ENCODE data around the gene LRP1B.

LRP1B gene

GRCh38 chr2:141710589-141711239 lies 420.1 kb downstream of the LRP1B start:
- peaks cover 13% of the 10 kb centered on the region for H3K4me1 ChIP-seq (ENCODE audit: insufficient read depth, low read length)
- H3K27ac ChIP-seq (ENCODE audit: low read length), result no peak overlapping the region
- no peaks in the 10 kb centered on the region for H3K36me3 ChIP-seq (ENCODE audit: insufficient read depth, low read length)
- H3K9ac ChIP-seq (ENCODE audit: low read depth, low read length), result no peak overlapping the region
- H3K27me3 ChIP-seq (ENCODE audit: insufficient read depth, low read length, poor library complexity), result no peaks in the 10 kb centered on the region
- H4K20me1 ChIP-seq (ENCODE audit: insufficient read depth, low read length), result no peaks in the 10 kb centered on the region
- no peaks in the 10 kb centered on the region for H3K79me2 ChIP-seq (ENCODE audit: insufficient read depth, low read length)
- no peak overlapping the region for H3K4me2 ChIP-seq (ENCODE audit: insufficient read depth, low read length)
- H2AFZ ChIP-seq (ENCODE audit: low read depth, low read length), result no peak overlapping the region
- H3K9me3 ChIP-seq (ENCODE audit: insufficient read depth, low read length, severe bottlenecking), result no peaks in the 10 kb centered on the region
- TF ChIP-seq CTCF (IDR thresholded peaks at IDR 0.05; ENCODE audit: borderline replicate concordance, extremely low read depth, low read length, poor library complexity, severe bottlenecking) (no peak), EZH2 (IDR thresholded peaks at IDR 0.05; ENCODE audit: borderline replicate concordance, low read depth, low read length, severe bottlenecking) (no peak)
- ATAC-seq (ENCODE audit: insufficient read depth, low read depth) (no peak), DNase-seq (no peak)
- H3K4me3 ChIP-seq (ENCODE audit: low read depth in 1 of 2, low read length in 2 of 2), result no peak overlapping the region

- ATAC-seq (ENCODE audit: insufficient read depth, low read depth), result no peak
- H3K4me2 ChIP-seq (ENCODE audit: insufficient read depth, low read length), result no peak overlapping the region
- no peaks in the 10 kb centered on the region for H4K20me1 ChIP-seq (ENCODE audit: insufficient read depth, low read length)
- no peaks in the 10 kb centered on the region for H3K36me3 ChIP-seq (ENCODE audit: insufficient read depth, low read length)
- H3K9ac ChIP-seq (ENCODE audit: low read depth, low read length), result no peak overlapping the region
- TF ChIP-seq CTCF (IDR thresholded peaks at IDR 0.05; ENCODE audit: borderline replicate concordance, extremely low read depth, low read length, poor library complexity, severe bottlenecking) (no peak), EZH2 (IDR thresholded peaks at IDR 0.05; ENCODE audit: borderline replicate concordance, low read depth, low read length, severe bottlenecking) (no peak)
- no peaks in the 10 kb centered on the region for H3K9me3 ChIP-seq (ENCODE audit: insufficient read depth, low read length, severe bottlenecking)
- H2AFZ ChIP-seq (ENCODE audit: low read depth, low read length), result no peak overlapping the region
- no peaks in the 10 kb centered on the region for H3K79me2 ChIP-seq (ENCODE audit: insufficient read depth, low read length)
- no peak overlapping the region for H3K4me3 ChIP-seq (ENCODE audit: low read depth in 1 of 2, low read length in 2 of 2)
- no peak overlapping the region for H3K27ac ChIP-seq (ENCODE audit: low read length)
- no peaks in the 10 kb centered on the region for H3K27me3 ChIP-seq (ENCODE audit: insufficient read depth, low read length, poor library complexity)
- no peak for DNase-seq
- H3K4me1 ChIP-seq (ENCODE audit: insufficient read depth, low read length), result peaks cover 10% of the 10 kb centered on the region
Observed at GRCh38 chr2:141709756-141710155, 421.1 kb downstream of the LRP1B start.

GRCh38 chr2:141707486-141707885 lies 423.3 kb downstream of the LRP1B start:
- Histone ChIP-seq H3K9ac (ENCODE audit: low read depth, low read length) (no peak overlapping the region), H4K20me1 (ENCODE audit: insufficient read depth, low read length) (no peaks in the 10 kb centered on the region), H3K4me2 (ENCODE audit: insufficient read depth, low read length) (no peak overlapping the region), H3K36me3 (ENCODE audit: insufficient read depth, low read length) (no peaks in the 10 kb centered on the region), H3K27ac (ENCODE audit: low read length) (no peak overlapping the region), H3K79me2 (ENCODE audit: insufficient read depth, low read length) (no peaks in the 10 kb centered on the region), H3K9me3 (ENCODE audit: insufficient read depth, low read length, severe bottlenecking) (no peaks in the 10 kb centered on the region), H3K27me3 (ENCODE audit: insufficient read depth, low read length, poor library complexity) (no peaks in the 10 kb centered on the region), H3K4me1 (ENCODE audit: insufficient read depth, low read length) (no peaks in the 10 kb centered on the region), H3K4me3 (ENCODE audit: low read depth in 1 of 2, low read length in 2 of 2) (no peak overlapping the region), H2AFZ (ENCODE audit: low read depth, low read length) (no peak overlapping the region)
- ATAC-seq (ENCODE audit: insufficient read depth, low read depth) (no peak), DNase-seq (no peak)
- TF ChIP-seq EZH2 (IDR thresholded peaks at IDR 0.05; ENCODE audit: borderline replicate concordance, low read depth, low read length, severe bottlenecking) (no peak), CTCF (IDR thresholded peaks at IDR 0.05; ENCODE audit: borderline replicate concordance, extremely low read depth, low read length, poor library complexity, severe bottlenecking) (no peak)

All from DND-41 (cell line).